Esophagus squamous epithelium (tissue), 5 donors: Measurements from ENCODE around the gene PRRX2. TPM values are rescaled to one million over a fixed set of nuclear protein-coding genes. Genes with fewer than 3 reads are reported as not detected.
A peak's percentile ranks its signal among the peaks of the same experiment; 100 is the strongest.

Experiments used
- DNase-seq: peaks from one replicate; lab custom pipeline; 2025; lab: John Stamatoyannopoulos, UW
- H3K27ac ChIP-seq, 4 donors: fragments of 200-600 bp; sonication (generic); one replicate each; pipeline ENCODE4 v1.5.1; 2016 to 2019; ENCODE audit warnings: mild to moderate bottlenecking in 1 of 4
- H3K27me3 ChIP-seq, 4 donors: fragments of 200-600 bp; sonication (generic); 1 replicate in 3 of 4; 2 replicates in 1 of 4; pipeline versions ENCODE4 v1.5.1 to v1.6.0; 2017 to 2021; ENCODE audit warnings: antibody characterized with exemption in 1 of 4
- H3K36me3 ChIP-seq, 3 donors: fragments of 200-600 bp; sonication (generic); one replicate each; pipeline ENCODE4 v1.5.1; 2016 to 2019
- H3K4me1 ChIP-seq, 3 donors: fragments of 200-600 bp; sonication (generic); one replicate each; pipeline ENCODE4 v1.5.1; 2017 to 2019
- H3K4me3 ChIP-seq, 4 donors: fragments of 200-600 bp; sonication (generic); 1 replicate in 3 of 4; 2 replicates in 1 of 4; pipeline ENCODE4 v1.5.1; 2016 to 2019; ENCODE audit warnings: mild to moderate bottlenecking in 2 of 4, moderate library complexity in 1 of 4
- H3K9me3 ChIP-seq, 3 donors: fragments of 200-600 bp; sonication (generic); one replicate each; pipeline ENCODE4 v1.5.1; 2016 to 2019
- CTCF ChIP-seq, 6 experiments: fragments of 450-650 bp in 4 of 6; fragments of 200-600 bp in 2 of 6; sonication (generic) in 2 of 6; IDR thresholded peaks; one replicate each; pipeline ENCODE4 v1.5.1; 2016 to 2019; ENCODE audit warnings: antibody characterized with exemption in 6 of 6, mild to moderate bottlenecking in 4 of 6, moderate library complexity in 4 of 6
- POLR2A ChIP-seq, 4 donors: fragments of 450-650 bp; IDR thresholded peaks; one replicate each; pipeline ENCODE4 v1.6.1; 2017; ENCODE audit warnings: antibody characterized with exemption in 4 of 4, mild to moderate bottlenecking in 4 of 4, moderate library complexity in 3 of 4
- WGBS, 2 donors: methylation state at CpG; one replicate each; pipeline ENCODE4 v1.1.5; 2018; 5-methylcytosine and 5-hydroxymethylcytosine counted together
- intact Hi-C: fragments of 100-400 bp; cut with DNase I; formaldehyde crosslinking; loops from one replicate; pipeline ENCODE4 v1.15.0; 2022
- total RNA-seq, 4 donors: library from RNA; depleted of rRNA; stranded (reverse); fragments of >200 nt; gene quantifications; one replicate each; pipeline ENCODE4 v1.1.0, GENCODE V29; 2016
- donor health status: DM: yes; HTN: yes; CAD: no.

PRRX2 gene
- total RNA-seq, 4 donors from 2014 or later: 0.82 to 3.8 (median 2.3) TPM

DNA sequence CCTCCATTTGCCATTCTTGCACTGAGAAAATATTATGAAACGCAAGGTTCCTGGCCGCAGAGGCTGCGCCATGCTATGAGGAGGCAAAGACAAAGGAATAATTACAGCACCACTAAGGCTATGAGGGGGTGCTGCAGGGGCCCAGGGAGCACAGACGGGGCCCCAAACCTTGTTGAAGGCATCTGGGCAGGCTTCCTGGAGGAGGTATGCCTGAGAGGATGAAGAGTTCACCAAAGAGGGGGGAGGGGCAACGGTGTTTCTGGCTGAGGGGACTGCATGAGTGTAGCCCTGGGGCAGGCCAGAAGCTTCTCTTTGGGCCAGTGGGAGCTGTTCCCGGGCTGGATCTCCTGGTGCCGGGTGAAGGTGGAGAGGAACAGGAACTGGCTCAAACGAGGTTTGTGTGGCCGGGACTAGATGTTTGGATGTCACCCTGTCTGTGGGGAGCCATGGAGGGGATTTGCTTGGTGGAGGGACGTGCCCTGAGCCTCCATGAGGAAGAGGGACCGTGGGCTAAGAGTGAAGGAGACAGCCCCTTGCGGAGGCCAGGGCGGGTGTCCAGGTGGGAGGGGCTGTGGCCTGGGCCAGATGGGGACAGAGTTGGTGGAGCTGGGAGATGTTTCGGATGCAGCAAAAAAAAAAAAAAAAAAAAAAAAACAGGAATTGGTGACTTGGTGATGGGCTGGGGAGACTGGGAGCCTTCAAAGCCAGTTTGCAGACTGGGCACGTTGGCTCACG, 59.2 kb downstream of the PRRX2 start:
- no peak overlapping the region for H3K27ac ChIP-seq
- intact Hi-C loops: no loop called here

GRCh38 chr9:129725795-129726251, 60.4 kb downstream of the PRRX2 start:
- WGBS, 2 donors: 28 to 37% methylated on average over 9 to 10 of the region's 10 CpGs
- TF ChIP-seq CTCF (IDR thresholded peaks at IDR 0.05): no peak
- TF ChIP-seq POLR2A (IDR thresholded peaks at IDR 0.05): no peak

More for the DNA sequence above, 59.2 kb downstream of the PRRX2 start:
- TF ChIP-seq POLR2A (IDR thresholded peaks at IDR 0.05) (no peak), CTCF (IDR thresholded peaks at IDR 0.05) (no peak)
- WGBS, 2 donors: 65 to 77% methylated on average over 8 to 13 of the region's 16 CpGs
- Histone ChIP-seq H3K36me3 (no peaks in the 10 kb centered on the region), H3K4me3 (no peak overlapping the region), H3K9me3 (no peaks in the 10 kb centered on the region), H3K27me3 (peaks cover 0 to 22% (median 0%) of the 10 kb centered on the region in 4 donors), H3K4me1 (peaks cover 0 to 20% (median 12%) of the 10 kb centered on the region in 3 donors)
- DNase-seq: no peak

DNA sequence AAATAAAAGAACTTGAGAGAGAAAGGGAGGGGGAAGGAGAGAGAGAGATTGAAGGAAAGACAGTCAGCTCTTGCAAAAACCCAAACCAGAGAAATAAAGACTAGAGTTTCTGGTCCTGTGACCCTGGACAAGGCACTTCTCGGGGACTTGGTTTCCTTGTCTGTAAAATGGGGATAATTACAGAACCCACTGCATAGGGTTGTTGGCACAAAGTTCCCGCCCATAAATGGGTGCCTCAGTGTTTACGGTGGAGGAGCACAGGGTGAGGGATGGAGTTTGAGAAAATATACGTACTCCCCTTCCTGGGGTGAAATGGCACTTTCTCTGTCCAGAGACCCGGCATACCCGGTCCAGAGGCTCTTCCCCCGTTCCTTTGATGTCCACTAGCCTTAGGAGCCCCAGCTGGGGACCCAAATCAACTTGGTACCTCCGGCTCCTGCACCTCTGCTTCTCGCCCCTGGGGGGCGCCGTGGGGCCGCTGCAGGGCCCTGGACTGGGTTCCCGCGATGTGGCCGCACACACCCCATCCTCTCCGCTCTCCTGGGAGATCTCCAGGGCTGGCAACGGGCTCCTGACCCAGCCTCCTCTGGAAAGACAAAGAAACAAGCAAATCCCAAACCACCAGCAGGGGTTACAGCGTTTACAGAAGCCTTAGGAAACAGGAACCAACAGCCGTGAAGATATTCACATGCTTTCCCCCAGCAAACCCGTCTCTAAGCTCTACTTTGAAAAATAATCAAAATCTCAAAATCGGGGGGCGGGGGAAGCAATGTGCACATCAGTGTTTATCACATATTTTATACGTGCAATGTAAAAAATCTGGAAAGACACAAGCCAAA, 61.1 kb downstream of the PRRX2 start:
- Histone ChIP-seq H3K4me3 (peak overlapping the region in 1 of 4 donors; percentile 12), H3K9me3 (no peaks in the 10 kb centered on the region), H3K36me3 (no peaks in the 10 kb centered on the region), H3K27ac (peak overlapping the region in 2 of 4 donors; percentile 33 to 39), H3K4me1 (peaks cover 0 to 20% (median 12%) of the 10 kb centered on the region in 3 donors), H3K27me3 (peaks cover 0 to 20% (median 0%) of the 10 kb centered on the region in 4 donors)
- 16 to 20% methylated on average over 13 to 16 of the region's 23 CpGs for WGBS, 2 donors
- TF ChIP-seq POLR2A (IDR thresholded peaks at IDR 0.05): no peak
- TF ChIP-seq CTCF (IDR thresholded peaks at IDR 0.05): peak; percentile 58 to 92 (median 88)
- intact Hi-C loops: no loop called here
- no peak for DNase-seq

More at GRCh38 chr9:129725795-129726251, 60.4 kb downstream of the PRRX2 start:
- no peaks in the 10 kb centered on the region for H3K9me3 ChIP-seq
- H3K27me3 ChIP-seq: peaks cover 0 to 20% (median 0%) of the 10 kb centered on the region in 4 donors
- no peak overlapping the region for H3K4me3 ChIP-seq
- intact Hi-C loops: no loop called here
- no peaks in the 10 kb centered on the region for H3K36me3 ChIP-seq
- peaks cover 0 to 20% (median 12%) of the 10 kb centered on the region in 3 donors for H3K4me1 ChIP-seq
- DNase-seq: no peak
- H3K27ac ChIP-seq: peak overlapping the region in 3 of 4 donors; percentile 11 to 39 (median 33)

- H3K27ac ChIP-seq: no peak overlapping the region
- 87% methylated on average over 4 to 7 of the region's 7 CpGs for WGBS, 2 donors
- no peak for DNase-seq
- H3K9me3 ChIP-seq: no peaks in the 10 kb centered on the region
- H3K36me3 ChIP-seq: no peaks in the 10 kb centered on the region
- no peak for TF ChIP-seq POLR2A (IDR thresholded peaks at IDR 0.05)
- no peak for TF ChIP-seq CTCF (IDR thresholded peaks at IDR 0.05)
- peaks cover 0 to 20% (median 12%) of the 10 kb centered on the region in 3 donors for H3K4me1 ChIP-seq
- peaks cover 0 to 37% (median 0%) of the 10 kb centered on the region in 4 donors for H3K27me3 ChIP-seq
- intact Hi-C loops: no loop called here
- H3K4me3 ChIP-seq: no peak overlapping the region
Observed at GRCh38 chr9:129728744-129729143, 63.3 kb downstream of the PRRX2 start.
